Endodermal cell (in vitro differentiated cells): ENCODE data around the gene RPAP3. TPM values are rescaled to one million over a fixed set of nuclear protein-coding genes. Genes with fewer than 3 reads are reported as not detected.

Experiments used
- DNase-seq: peaks from one replicate; pipeline ENCODE4 v3.0.0-alpha.2; 2017
- H3K27ac ChIP-seq: 2 replicates; pipeline ENCODE4 v1.5.1; 2013; ENCODE audit warnings: mild to moderate bottlenecking, low read depth, low read length, moderate library complexity
- H3K27me3 ChIP-seq: 2 replicates; pipeline ENCODE4 v1.6.1; 2013; ENCODE audit warnings: mild to moderate bottlenecking, low read length, moderate library complexity; ENCODE audit not compliant: insufficient read depth, control insufficient read depth, poor library complexity, severe bottlenecking
- H3K36me3 ChIP-seq: 2 replicates; pipeline ENCODE4 v1.7.0; 2013; ENCODE audit warnings: mild to moderate bottlenecking, low read length, moderate library complexity; ENCODE audit not compliant: control insufficient read depth, insufficient read depth
- H3K4me1 ChIP-seq: one replicate; pipeline ENCODE4 v1.7.0; 2013; ENCODE audit warnings: low read length; ENCODE audit not compliant: control insufficient read depth, insufficient read depth
- H3K4me3 ChIP-seq: 2 replicates; pipeline ENCODE4 v1.5.1; 2013; ENCODE audit warnings: mild to moderate bottlenecking, low read length, moderate library complexity
- H3K9ac ChIP-seq: 2 replicates; pipeline ENCODE4 v1.6.1; 2013; ENCODE audit warnings: mild to moderate bottlenecking, low read length, moderate library complexity; ENCODE audit not compliant: poor library complexity, severe bottlenecking; ENCODE audit errors: extremely low read depth
- H3K9me3 ChIP-seq: 2 replicates; pipeline ENCODE4 v1.6.1; 2013; ENCODE audit warnings: mild to moderate bottlenecking, low read length, moderate library complexity; ENCODE audit not compliant: control insufficient read depth
- H3K27ac Mint-ChIP-seq: 2 replicates; pipeline ENCODE4 v1.8.0; 2020; ENCODE audit warnings: mixed read lengths
- H3K27me3 Mint-ChIP-seq: 2 replicates; pipeline ENCODE4 v1.8.0; 2021; ENCODE audit warnings: mild to moderate bottlenecking, mixed read lengths; ENCODE audit not compliant: insufficient read depth
- H3K36me3 Mint-ChIP-seq: 2 replicates; pipeline ENCODE4 v1.8.0; 2020; ENCODE audit warnings: low read depth, mixed read lengths
- H3K4me1 Mint-ChIP-seq: 2 replicates; pipeline ENCODE4 v1.8.0; 2020; ENCODE audit warnings: mixed read lengths
- H3K4me3 Mint-ChIP-seq: 2 replicates; pipeline ENCODE4 v1.8.0; 2020; ENCODE audit warnings: mild to moderate bottlenecking, moderate library complexity, mixed read lengths
- H3K9me3 Mint-ChIP-seq: 2 replicates; pipeline ENCODE4 v1.8.0; 2020; ENCODE audit warnings: mild to moderate bottlenecking, mixed read lengths
- CTCF ChIP-seq: fragments of 200-600 bp; sonication (generic); conservative IDR thresholded peaks from 2 replicates; pipeline ENCODE4 v1.5.0; 2021; ENCODE audit warnings: antibody characterized with exemption, mild to moderate bottlenecking
- WGBS, 2 experiments: methylation state at CpG; one replicate each; pipeline versions ENCODE4 v1.1.5 to v1.1.7; 2013; ENCODE audit warnings: missing lambda C conversion rate in 2 of 2, mixed read lengths in 1 of 2; ENCODE audit not compliant: insufficient coverage in 1 of 2, insufficient read length in 1 of 2; 5-methylcytosine and 5-hydroxymethylcytosine counted together
- total RNA-seq, 2 donors: library from RNA; stranded (reverse); fragmentation: NEBNext Ultra II Directional in 1 of 2; extraction: Animal tissue kit (Norgen Biotek cat#: 25700) in 1 of 2; gene quantifications; 2 replicates in 1 of 2; 3 replicates in 1 of 2; pipeline ENCODE4 v1.2.1, GENCODE V29; 2021

RPAP3 gene
- total RNA-seq, 2 donors from 2014 or later, result 52.0 to 56.9 TPM

- Mint-ChIP-seq H3K27me3 (peaks cover 18% of the 10 kb centered on the region), H3K4me3 (no peak overlapping the region)
Measured at GRCh38 chr12:47717046-47717442, 11.2 kb upstream of the RPAP3 start.

GRCh38 chr12:47715877-47716548 lies 10.2 kb upstream of the RPAP3 start:
- Mint-ChIP-seq H3K36me3 (no peaks in the 10 kb centered on the region), H3K27me3 (peaks cover 18% of the 10 kb centered on the region), H3K9me3 (no peaks in the 10 kb centered on the region), H3K4me1 (peaks cover 21% of the 10 kb centered on the region), H3K27ac (no peak overlapping the region), H3K4me3 (no peak overlapping the region)
- H3K9me3 ChIP-seq, result no peaks in the 10 kb centered on the region
- no peak for TF ChIP-seq CTCF
- H3K9ac ChIP-seq, result no peak overlapping the region
- no peak overlapping the region for H3K27ac ChIP-seq
- 83 to 92% methylated on average over 3 to 13 of the region's 13 CpGs for WGBS, 2 experiments
- no peaks in the 10 kb centered on the region for H3K27me3 ChIP-seq
- no peak overlapping the region for H3K4me3 ChIP-seq
- DNase-seq, result peak; percentile 55
- H3K4me1 ChIP-seq, result peaks cover 11% of the 10 kb centered on the region
- no peaks in the 10 kb centered on the region for H3K36me3 ChIP-seq

More at GRCh38 chr12:47717046-47717442, 11.2 kb upstream of the RPAP3 start:
- TF ChIP-seq CTCF, result no peak
- Histone ChIP-seq H3K27me3 (no peaks in the 10 kb centered on the region), H3K36me3 (no peaks in the 10 kb centered on the region), H3K4me3 (no peak overlapping the region), H3K9me3 (no peaks in the 10 kb centered on the region), H3K9ac (no peak overlapping the region), H3K4me1 (peaks cover 11% of the 10 kb centered on the region), H3K27ac (no peak overlapping the region)
- H3K9me3 Mint-ChIP-seq, result no peaks in the 10 kb centered on the region
- H3K27ac Mint-ChIP-seq, result no peak overlapping the region
- H3K36me3 Mint-ChIP-seq, result no peaks in the 10 kb centered on the region
- peaks cover 17% of the 10 kb centered on the region for H3K4me1 Mint-ChIP-seq
- no peak for DNase-seq
- WGBS, 2 experiments, result 84 to 87% methylated on average over 6 of the region's 6 CpGs

- Mint-ChIP-seq H3K4me3 (no peak overlapping the region), H3K9me3 (no peaks in the 10 kb centered on the region), H3K4me1 (peaks cover 21% of the 10 kb centered on the region), H3K27ac (no peak overlapping the region), H3K36me3 (no peaks in the 10 kb centered on the region), H3K27me3 (peaks cover 18% of the 10 kb centered on the region)
- WGBS, 2 experiments, result 40 to 55% methylated on average over 7 to 10 of the region's 10 CpGs
- no peaks in the 10 kb centered on the region for H3K27me3 ChIP-seq
- no peak overlapping the region for H3K27ac ChIP-seq
- no peak overlapping the region for H3K9ac ChIP-seq
- DNase-seq, result peak; percentile 91
- no peaks in the 10 kb centered on the region for H3K9me3 ChIP-seq
- peaks cover 11% of the 10 kb centered on the region for H3K4me1 ChIP-seq
- H3K36me3 ChIP-seq, result no peaks in the 10 kb centered on the region
- TF ChIP-seq CTCF, result peak; percentile 91
- H3K4me3 ChIP-seq, result no peak overlapping the region
Measured at GRCh38 chr12:47715393-47715876, 9.6 kb upstream of the RPAP3 start.
